Activated T-cell treated with anti-CD3 and anti-CD28 coated beads, Interleukin-2, amount 50 U/mL, for 72 hours (primary cell): ENCODE data around the gene FANCE. TPM values are rescaled to one million over a fixed set of nuclear protein-coding genes. Genes with fewer than 3 reads are reported as not detected.
A peak's percentile ranks its signal among the peaks of the same experiment; 100 is the strongest.
"Not testable (repeated sequence)": the region's sequence is repeated elsewhere in the genome, so short reads cannot be mapped to it uniquely, and the experiment has no call there.

Source experiments
- ATAC-seq, 2 donors: fragments of 150-1000 bp; cut with Tn5 transposase; replicated peaks in 1 of 2; 2 replicates each; pipeline ENCODE4 v1.10.0; 2021; ENCODE audit warnings: moderate library complexity in 2 of 2, mild to moderate bottlenecking in 1 of 2
- DNase-seq, 2 donors: peaks; one replicate each; pipeline ENCODE4 v3.0.0; 2021 to 2022; ENCODE audit warnings: mixed read lengths in 1 of 2
- H3K27ac Mint-ChIP-seq: one replicate; pipeline ENCODE4 v1.8.0; 2022; ENCODE audit warnings: mild to moderate bottlenecking, moderate library complexity, mixed read lengths
- H3K27me3 Mint-ChIP-seq: one replicate; pipeline ENCODE4 v1.8.0; 2022; ENCODE audit warnings: low read depth, mixed read lengths
- H3K36me3 Mint-ChIP-seq, 2 donors: one replicate each; pipeline ENCODE4 v1.8.0; 2022; ENCODE audit warnings: mixed read lengths in 2 of 2, mild to moderate bottlenecking in 1 of 2; ENCODE audit not compliant: insufficient read depth in 2 of 2
- H3K4me1 Mint-ChIP-seq: one replicate; pipeline ENCODE4 v1.8.0; 2022; ENCODE audit warnings: low read depth, mixed read lengths
- H3K4me3 Mint-ChIP-seq, 2 donors: one replicate each; pipeline ENCODE4 v1.8.0; 2022; ENCODE audit warnings: mild to moderate bottlenecking in 2 of 2, mixed read lengths in 2 of 2, moderate library complexity in 2 of 2
- H3K9me3 Mint-ChIP-seq, 2 donors: one replicate each; pipeline ENCODE4 v1.8.0; 2022; ENCODE audit warnings: mixed read lengths in 2 of 2
- total RNA-seq, 2 donors: library from RNA; stranded (reverse); gene quantifications; one replicate each; pipeline ENCODE4 v1.2.3, GENCODE V29; 2022

Gene FANCE
- total RNA-seq, 2 donors from 2014 or later = 22.0 to 27.2 TPM

DNA sequence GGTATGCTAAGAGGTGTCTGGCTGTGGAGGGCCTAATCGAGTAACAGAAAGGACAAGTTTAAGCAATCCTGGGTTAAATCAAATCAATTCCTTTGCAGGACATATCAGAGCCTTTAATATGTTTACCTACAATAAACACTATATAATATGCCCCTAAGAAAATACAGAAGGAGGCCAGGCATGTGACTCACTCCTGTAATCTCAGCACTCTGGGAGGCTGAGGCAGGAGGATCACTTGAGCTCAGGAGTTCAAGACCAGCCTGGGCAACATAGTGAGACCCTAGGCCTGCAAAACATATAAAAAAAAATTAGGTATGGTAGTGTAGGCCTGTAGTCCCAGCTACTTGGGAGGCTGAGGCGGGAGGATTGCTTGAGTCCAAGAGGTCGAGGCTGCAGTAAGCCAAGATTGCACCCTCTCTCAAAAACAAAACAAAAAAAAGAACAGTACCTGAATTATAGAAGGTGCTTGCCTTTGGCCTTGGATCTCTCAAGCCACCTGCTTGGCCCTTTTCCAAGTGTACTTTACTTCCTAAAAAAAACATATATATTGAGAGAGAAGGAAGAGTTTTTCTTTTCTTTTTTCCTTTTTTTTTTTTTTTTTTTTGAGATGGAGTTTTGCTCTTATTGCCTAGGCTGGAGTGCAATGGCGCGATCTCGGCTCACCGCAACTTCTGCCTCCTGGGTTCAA lies 13.6 kb upstream of the FANCE start:
- not testable (repeated sequence) for H3K4me1 Mint-ChIP-seq, H3K27ac Mint-ChIP-seq, H3K4me3 Mint-ChIP-seq, ATAC-seq, H3K9me3 Mint-ChIP-seq, DNase-seq, H3K27me3 Mint-ChIP-seq, H3K36me3 Mint-ChIP-seq

DNA sequence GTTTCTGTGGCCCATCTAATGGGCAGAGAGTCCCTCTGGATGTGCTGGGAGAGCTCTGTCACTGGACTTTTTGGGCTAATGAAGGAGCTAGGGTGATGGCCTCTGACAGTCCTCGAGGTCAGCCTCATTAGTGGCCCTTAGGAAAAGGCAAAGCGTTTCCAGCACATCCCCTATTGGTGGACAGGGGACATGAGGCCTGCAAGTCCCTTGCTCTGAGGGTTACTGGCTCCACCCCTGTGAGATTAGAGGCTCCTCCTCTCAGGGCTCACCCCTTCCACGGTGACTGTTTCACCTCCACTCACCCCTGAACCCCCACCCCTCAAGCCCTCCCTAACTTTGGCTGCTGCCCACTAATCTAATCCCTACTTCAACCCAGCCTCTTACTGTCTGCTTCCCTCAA lies 12.8 kb upstream of the FANCE start:
- ATAC-seq (no peak), DNase-seq (no peak)
- Mint-ChIP-seq H3K4me3 (no peak overlapping the region), H3K9me3 (no peaks in the 10 kb centered on the region), H3K4me1 (no peaks in the 10 kb centered on the region), H3K36me3 (no peaks in the 10 kb centered on the region), H3K27me3 (no peaks in the 10 kb centered on the region), H3K27ac (no peak overlapping the region)

DNA sequence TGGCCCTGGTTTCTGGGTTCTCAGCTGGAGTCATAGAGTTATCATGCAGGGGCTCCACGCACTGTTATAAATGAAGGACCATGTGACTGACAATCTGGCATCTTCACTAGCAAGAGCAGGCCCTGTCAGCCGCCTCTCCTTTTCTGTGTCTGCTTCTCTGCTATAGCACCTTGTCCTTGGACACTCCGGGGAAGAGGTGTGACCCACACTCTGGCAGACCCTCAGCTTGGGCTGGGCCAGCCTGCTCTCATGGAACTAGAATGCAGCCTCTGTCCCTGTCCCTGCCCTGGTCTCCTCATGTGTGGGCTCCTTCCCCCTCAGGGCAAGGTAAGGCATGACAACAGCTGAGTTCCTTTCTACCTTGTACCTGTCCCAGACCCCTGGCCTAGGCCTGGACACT lies 10.9 kb upstream of the FANCE start:
- H3K36me3 Mint-ChIP-seq = no peaks in the 10 kb centered on the region
- no peak overlapping the region for H3K4me3 Mint-ChIP-seq
- no peaks in the 10 kb centered on the region for H3K9me3 Mint-ChIP-seq
- DNase-seq = no peak
- no peak for ATAC-seq
- H3K27me3 Mint-ChIP-seq = no peaks in the 10 kb centered on the region
- no peak overlapping the region for H3K27ac Mint-ChIP-seq
- peaks cover 6% of the 10 kb centered on the region for H3K4me1 Mint-ChIP-seq

DNA sequence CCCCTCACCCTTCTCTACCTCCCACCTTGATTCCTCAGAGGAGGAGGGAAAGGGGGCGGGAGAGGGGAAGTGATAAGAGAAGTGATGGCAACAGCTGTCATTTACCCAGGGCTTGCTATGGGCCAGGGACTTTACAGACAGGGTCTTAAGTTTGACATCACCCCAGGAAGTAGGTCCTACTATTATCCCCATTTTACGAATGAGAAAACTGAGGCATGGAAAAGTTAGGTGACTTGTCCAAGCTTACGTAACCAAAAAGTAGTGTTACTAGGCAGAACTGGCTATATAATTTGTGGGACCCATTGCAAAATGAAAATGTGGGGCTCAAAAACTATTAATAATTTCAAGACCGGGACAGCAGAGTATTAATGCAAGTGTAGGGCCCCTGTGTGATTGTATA lies 10.5 kb upstream of the FANCE start:
- Mint-ChIP-seq H3K36me3 (no peaks in the 10 kb centered on the region), H3K4me3 (no peak overlapping the region), H3K27me3 (no peaks in the 10 kb centered on the region), H3K27ac (no peak overlapping the region), H3K4me1 (peaks cover 6% of the 10 kb centered on the region), H3K9me3 (no peaks in the 10 kb centered on the region)
- DNase-seq (no peak), ATAC-seq (no peak)

GRCh38 chr6:35442693-35443092 lies 9.4 kb upstream of the FANCE start:
- H3K27ac Mint-ChIP-seq = no peak overlapping the region
- no peaks in the 10 kb centered on the region for H3K36me3 Mint-ChIP-seq
- H3K27me3 Mint-ChIP-seq = no peaks in the 10 kb centered on the region
- ATAC-seq (no peak), DNase-seq (no peak)
- peaks cover 6% of the 10 kb centered on the region for H3K4me1 Mint-ChIP-seq
- no peak overlapping the region for H3K4me3 Mint-ChIP-seq
- H3K9me3 Mint-ChIP-seq = no peaks in the 10 kb centered on the region

DNA sequence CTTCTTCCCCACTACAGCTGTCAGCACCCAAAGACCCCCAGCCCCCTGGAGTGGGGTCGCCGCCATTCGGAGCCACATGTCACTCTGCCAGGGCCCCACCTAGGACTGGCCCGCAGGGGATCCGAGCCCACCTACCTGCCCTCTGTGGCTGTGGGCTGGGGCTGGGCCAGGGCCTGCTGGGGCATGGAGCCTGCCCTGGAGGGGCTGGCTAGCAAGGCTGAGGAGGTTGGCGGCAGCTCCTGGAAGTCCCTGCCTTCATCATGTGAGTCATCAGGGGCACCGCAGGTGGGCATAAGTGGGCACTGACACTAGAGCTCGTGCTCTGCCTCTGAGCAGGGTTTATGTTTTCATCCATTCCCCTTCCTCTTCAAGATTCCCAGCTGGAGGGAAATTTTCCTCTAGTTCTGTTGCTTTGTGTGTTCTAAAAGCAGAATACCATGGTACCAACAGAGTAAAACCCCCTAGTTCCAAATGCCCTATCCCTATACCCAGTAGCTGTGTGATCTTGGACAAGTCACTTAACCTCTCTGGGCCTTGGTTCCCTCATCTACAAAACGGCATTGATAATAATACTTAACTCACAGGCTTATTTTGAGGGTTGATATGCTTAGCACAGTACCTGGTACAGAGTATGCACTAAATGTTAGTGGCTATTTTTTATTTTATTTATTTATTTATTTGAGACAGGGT lies 8.7 kb upstream of the FANCE start:
- Mint-ChIP-seq H3K4me3 (no peak overlapping the region), H3K4me1 (peaks cover 6% of the 10 kb centered on the region), H3K27ac (no peak overlapping the region)

GRCh38 chr6:35445691-35446090 lies 6.4 kb upstream of the FANCE start:
- Mint-ChIP-seq H3K9me3 (no peaks in the 10 kb centered on the region), H3K4me1 (peaks cover 13% of the 10 kb centered on the region)
- DNase-seq = peak in 1 of 2 donors; percentile 37

More for the DNA sequence above, 8.7 kb upstream of the FANCE start:
- no peaks in the 10 kb centered on the region for H3K9me3 Mint-ChIP-seq
- DNase-seq (no peak), ATAC-seq (no peak)
- H3K27me3 Mint-ChIP-seq = no peaks in the 10 kb centered on the region
- H3K36me3 Mint-ChIP-seq = no peaks in the 10 kb centered on the region

DNA sequence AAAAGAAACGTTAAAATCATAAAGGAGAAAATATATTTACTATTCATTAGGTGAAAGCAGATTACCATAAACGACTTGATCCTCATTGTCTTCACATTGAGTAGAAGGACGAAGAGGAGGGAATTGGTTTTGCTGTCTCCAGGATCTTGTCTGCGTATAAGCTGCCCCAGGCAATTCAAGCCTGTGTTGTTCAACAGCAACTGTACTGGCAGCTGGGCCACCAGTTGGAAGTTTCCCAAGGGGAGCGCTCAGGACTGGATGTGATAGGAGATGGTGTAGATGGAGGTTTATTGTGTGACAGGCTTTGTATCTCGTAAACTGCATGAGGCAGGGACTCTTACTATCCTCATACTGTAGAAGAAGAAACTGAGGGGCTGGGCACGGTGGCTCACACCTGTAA lies 3.9 kb upstream of the FANCE start:
- peaks cover 10% of the 10 kb centered on the region for H3K27me3 Mint-ChIP-seq
- no peak overlapping the region for H3K4me3 Mint-ChIP-seq
- DNase-seq (no peak), ATAC-seq (no peak)
- H3K9me3 Mint-ChIP-seq = no peaks in the 10 kb centered on the region
- no peak overlapping the region for H3K27ac Mint-ChIP-seq
- no peaks in the 10 kb centered on the region for H3K36me3 Mint-ChIP-seq
- peaks cover 28% of the 10 kb centered on the region for H3K4me1 Mint-ChIP-seq

More at GRCh38 chr6:35445691-35446090, 6.4 kb upstream of the FANCE start:
- Mint-ChIP-seq H3K36me3 (no peaks in the 10 kb centered on the region), H3K4me3 (no peak overlapping the region), H3K27ac (peak overlapping the region; percentile 46), H3K27me3 (peaks cover 1% of the 10 kb centered on the region)
- peak; percentile 20 to 60 for ATAC-seq

GRCh38 chr6:35449287-35449881 lies 2.8 kb upstream of the FANCE start:
- Mint-ChIP-seq H3K4me3 (peak overlapping the region in 1 of 2 donors; percentile 15), H3K4me1 (peaks cover 40% of the 10 kb centered on the region), H3K27ac (peak overlapping the region; percentile 43), H3K36me3 (no peaks in the 10 kb centered on the region), H3K9me3 (no peaks in the 10 kb centered on the region), H3K27me3 (peaks cover 10% of the 10 kb centered on the region)
- DNase-seq = peak; percentile 32 to 38
- ATAC-seq = peak; percentile 56 to 60

GRCh38 chr6:35451354-35452182 lies 570 bp upstream of the FANCE start:
- H3K36me3 Mint-ChIP-seq = peaks cover 4 to 10% of the 10 kb centered on the region in 2 donors
- no peak overlapping the region for H3K27ac Mint-ChIP-seq
- peaks cover 10% of the 10 kb centered on the region for H3K27me3 Mint-ChIP-seq
- H3K4me3 Mint-ChIP-seq = peak overlapping the region; percentile 89 to 91
- peaks cover 51% of the 10 kb centered on the region for H3K4me1 Mint-ChIP-seq
- DNase-seq = no peak
- no peaks in the 10 kb centered on the region for H3K9me3 Mint-ChIP-seq
- no peak for ATAC-seq

DNA sequence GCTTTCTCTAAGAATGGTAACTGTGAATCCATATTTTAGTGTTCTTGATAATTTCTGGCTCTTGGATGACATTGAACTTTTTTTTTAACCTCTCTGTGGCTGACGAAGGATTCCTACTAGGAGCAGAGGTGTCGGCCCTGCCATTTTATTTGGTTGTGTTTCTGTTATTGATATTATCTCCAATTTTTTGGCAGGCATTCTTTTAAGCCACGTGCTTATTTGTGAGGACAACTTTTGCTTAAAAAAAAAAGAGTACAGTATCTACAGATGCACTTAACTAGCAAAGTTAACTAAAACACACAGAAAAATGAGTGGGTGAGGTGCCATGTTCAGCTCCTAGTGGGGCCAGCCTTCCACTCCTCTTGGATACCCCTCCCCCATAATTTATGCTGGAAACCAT lies 1.1 kb downstream of the FANCE start:
- H3K4me1 Mint-ChIP-seq = peaks cover 51% of the 10 kb centered on the region
- no peaks in the 10 kb centered on the region for H3K9me3 Mint-ChIP-seq
- peaks cover 7 to 10% of the 10 kb centered on the region in 2 donors for H3K36me3 Mint-ChIP-seq
- DNase-seq = no peak
- peak overlapping the region; percentile 79 to 83 for H3K4me3 Mint-ChIP-seq
- peak overlapping the region; percentile 73 for H3K27ac Mint-ChIP-seq
- no peak for ATAC-seq
- H3K27me3 Mint-ChIP-seq = peaks cover 10% of the 10 kb centered on the region

GRCh38 chr6:35454391-35455110 lies 2.4 kb downstream of the FANCE start:
- Mint-ChIP-seq H3K4me1 (peaks cover 45% of the 10 kb centered on the region), H3K27me3 (peaks cover 10% of the 10 kb centered on the region), H3K36me3 (peaks cover 9 to 14% of the 10 kb centered on the region in 2 donors), H3K9me3 (no peaks in the 10 kb centered on the region), H3K27ac (no peak overlapping the region), H3K4me3 (peak overlapping the region; percentile 22 to 83)
- ATAC-seq (no peak), DNase-seq (no peak)
